ENCODE data around the gene PDE4D.
"Not testable (repeated sequence)": the region's sequence is repeated elsewhere in the genome, so short reads cannot be mapped to it uniquely, and the experiment has no call there.

The PDE4D gene

DNA sequence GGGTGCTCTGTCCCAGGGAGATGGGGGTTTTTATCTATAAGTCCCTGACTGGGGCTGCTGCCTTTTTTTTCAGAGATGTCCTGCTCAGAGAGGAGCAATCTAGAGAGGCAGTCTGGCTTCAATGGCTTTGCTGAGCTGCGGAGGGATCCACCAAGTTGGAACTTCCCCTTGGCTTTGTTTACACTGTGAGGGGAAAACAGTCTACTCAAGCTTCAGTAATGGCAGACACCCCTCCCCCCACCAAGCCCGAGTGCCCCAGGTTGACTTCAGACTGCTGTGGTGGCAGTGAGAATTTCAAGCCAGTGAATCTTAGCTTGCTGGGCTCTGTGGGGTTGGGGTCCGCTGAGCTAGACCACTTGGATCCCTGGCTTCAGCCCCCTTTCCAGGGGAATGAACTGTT lies 934.8 kb downstream of the PDE4D start:
- no peaks in the 10 kb centered on the region for H3K36me3 ChIP-seq (ENCODE audit: insufficient read depth, low read depth, low read length)
- H3K9me3 ChIP-seq (ENCODE audit: insufficient read depth, low read depth, low read length): no peaks in the 10 kb centered on the region
- H3K4me1 ChIP-seq (ENCODE audit: insufficient read depth, low read length): no peaks in the 10 kb centered on the region
- no peaks in the 10 kb centered on the region for H3K27me3 ChIP-seq (ENCODE audit: insufficient read depth, low read length)
- H3K27ac ChIP-seq (ENCODE audit: low read length): no peak overlapping the region
- H3K9ac ChIP-seq (ENCODE audit: low read depth, low read length): no peak overlapping the region
- no peak overlapping the region for H3K4me3 ChIP-seq (ENCODE audit: low read length)

DNA sequence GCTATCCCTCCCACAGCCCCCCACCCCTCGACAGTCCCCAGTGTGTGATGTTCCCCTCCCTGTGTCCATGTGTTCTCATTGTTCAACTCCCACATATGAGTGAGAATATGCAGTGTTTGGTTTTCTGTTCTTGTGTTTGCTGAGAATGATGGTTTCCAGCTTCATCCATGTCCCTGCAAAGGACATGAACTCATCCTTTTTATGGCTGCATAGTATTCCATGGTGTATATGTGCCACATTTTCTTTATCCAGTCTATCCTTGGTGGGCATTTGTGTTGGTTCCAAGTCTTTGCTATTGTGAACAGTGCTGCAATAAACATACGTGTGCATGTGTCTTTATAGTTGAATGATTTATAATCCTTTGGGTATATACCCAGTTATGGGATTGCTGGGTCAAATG lies 940.3 kb downstream of the PDE4D start:
- H3K27ac ChIP-seq (ENCODE audit: low read length); H3K4me1 ChIP-seq (ENCODE audit: insufficient read depth, low read length); H3K4me3 ChIP-seq (ENCODE audit: low read length): not testable (repeated sequence)

DNA sequence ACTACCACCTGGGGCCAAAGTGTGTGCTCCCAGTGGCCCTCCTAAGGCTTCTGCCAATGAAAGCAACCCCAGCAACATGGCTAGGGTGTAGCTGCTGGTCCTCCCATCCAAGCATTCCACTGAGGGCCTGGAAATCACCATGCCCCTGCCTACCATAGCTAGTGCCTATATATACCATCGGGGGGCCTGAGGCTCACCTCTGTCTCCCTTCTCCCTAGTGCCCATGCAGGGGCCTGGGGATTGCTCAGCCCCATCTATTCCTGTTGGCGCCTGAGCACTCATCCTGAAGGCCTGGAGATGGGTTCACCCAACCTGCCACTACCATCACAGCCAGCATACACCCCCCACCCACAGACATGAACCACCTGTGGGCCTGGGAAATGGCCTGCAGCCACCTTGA lies 943.3 kb downstream of the PDE4D start:
- Histone ChIP-seq H3K27ac (ENCODE audit: low read length) (no peak overlapping the region), H3K9me3 (ENCODE audit: insufficient read depth, low read depth, low read length) (no peaks in the 10 kb centered on the region), H3K4me1 (ENCODE audit: insufficient read depth, low read length) (no peaks in the 10 kb centered on the region), H3K9ac (ENCODE audit: low read depth, low read length) (no peak overlapping the region), H3K4me3 (ENCODE audit: low read length) (no peak overlapping the region), H3K36me3 (ENCODE audit: insufficient read depth, low read depth, low read length) (no peaks in the 10 kb centered on the region), H3K27me3 (ENCODE audit: insufficient read depth, low read length) (no peaks in the 10 kb centered on the region)

More for the DNA sequence above, 940.3 kb downstream of the PDE4D start:
- H3K36me3 ChIP-seq (ENCODE audit: insufficient read depth, low read depth, low read length); H3K27me3 ChIP-seq (ENCODE audit: insufficient read depth, low read length); H3K9ac ChIP-seq (ENCODE audit: low read depth, low read length); H3K9me3 ChIP-seq (ENCODE audit: insufficient read depth, low read depth, low read length): not testable (repeated sequence)

DNA sequence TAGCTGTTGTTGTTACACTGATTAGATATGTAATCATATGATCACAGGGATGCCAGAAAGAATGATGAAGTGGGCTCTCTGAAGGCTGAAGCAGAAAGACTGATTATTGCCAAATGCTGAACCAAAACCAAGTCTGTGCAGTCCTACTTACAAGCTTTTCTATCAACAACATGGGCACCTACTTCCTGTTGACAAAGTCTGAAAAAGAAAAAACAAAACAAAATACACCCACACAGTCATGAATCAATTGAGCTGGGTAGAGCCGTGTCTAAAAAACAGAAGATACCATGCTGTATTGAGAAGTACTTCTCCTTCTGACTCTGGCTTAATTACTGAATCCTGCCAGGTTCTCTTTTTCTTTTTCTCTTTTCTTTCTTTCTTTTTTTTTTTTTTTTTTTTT lies 947.3 kb downstream of the PDE4D start:
- Histone ChIP-seq H3K9me3 (ENCODE audit: insufficient read depth, low read depth, low read length) (peaks cover 8% of the 10 kb centered on the region; the same call in 1 of the 2 replicates), H3K36me3 (ENCODE audit: insufficient read depth, low read depth, low read length) (no peaks in the 10 kb centered on the region), H3K27ac (ENCODE audit: low read length) (no peak overlapping the region), H3K9ac (ENCODE audit: low read depth, low read length) (no peak overlapping the region), H3K4me3 (ENCODE audit: low read length) (no peak overlapping the region), H3K4me1 (ENCODE audit: insufficient read depth, low read length) (no peaks in the 10 kb centered on the region), H3K27me3 (ENCODE audit: insufficient read depth, low read length) (no peaks in the 10 kb centered on the region)

DNA sequence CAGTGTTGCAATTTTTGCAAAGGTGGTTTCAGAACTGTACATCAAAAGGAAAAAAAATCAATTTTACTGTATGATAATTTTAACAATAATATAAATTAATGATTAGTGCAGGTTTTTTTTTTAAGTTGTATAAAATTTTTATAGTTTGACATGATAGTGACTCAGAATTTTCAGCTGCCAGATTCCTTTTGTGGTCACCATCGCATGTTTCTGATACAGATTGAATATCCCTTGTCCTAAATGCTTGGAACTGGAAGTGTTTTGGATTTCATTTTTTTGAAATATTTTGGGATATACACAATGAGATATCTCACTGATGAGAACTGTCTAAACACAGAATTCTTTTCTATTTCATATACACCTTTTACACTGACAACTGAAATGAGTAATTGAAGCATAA lies 949.3 kb downstream of the PDE4D start:
- Histone ChIP-seq H3K4me1 (ENCODE audit: insufficient read depth, low read length) (no peaks in the 10 kb centered on the region), H3K9ac (ENCODE audit: low read depth, low read length) (no peak overlapping the region), H3K4me3 (ENCODE audit: low read length) (no peak overlapping the region), H3K9me3 (ENCODE audit: insufficient read depth, low read depth, low read length) (peaks cover 8% of the 10 kb centered on the region; the same call in 1 of the 2 replicates), H3K36me3 (ENCODE audit: insufficient read depth, low read depth, low read length) (no peaks in the 10 kb centered on the region), H3K27ac (ENCODE audit: low read length) (no peak overlapping the region), H3K27me3 (ENCODE audit: insufficient read depth, low read length) (no peaks in the 10 kb centered on the region)

DNA sequence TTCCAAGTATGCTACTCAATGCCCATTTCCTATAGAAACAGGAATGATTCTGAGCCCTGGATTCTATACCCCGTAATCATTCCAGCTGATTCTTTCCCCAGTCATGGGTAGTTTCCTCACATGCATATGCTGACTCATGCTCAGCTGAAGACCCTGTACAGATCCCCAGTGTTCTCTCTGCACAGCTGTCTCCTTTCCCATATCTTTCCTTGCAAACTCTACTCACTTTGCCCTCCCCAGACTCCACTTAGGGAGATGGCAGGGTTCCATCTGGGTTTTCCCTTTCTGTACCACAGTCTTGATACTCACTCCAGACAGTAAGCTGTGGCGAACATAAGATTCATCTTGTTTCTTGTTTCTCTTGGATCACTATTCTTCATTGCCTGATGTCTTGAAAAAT lies 953.1 kb downstream of the PDE4D start:
- no peak overlapping the region for H3K27ac ChIP-seq (ENCODE audit: low read length)
- no peaks in the 10 kb centered on the region for H3K4me1 ChIP-seq (ENCODE audit: insufficient read depth, low read length)
- no peaks in the 10 kb centered on the region for H3K27me3 ChIP-seq (ENCODE audit: insufficient read depth, low read length)
- H3K36me3 ChIP-seq (ENCODE audit: insufficient read depth, low read depth, low read length): no peaks in the 10 kb centered on the region
- H3K9me3 ChIP-seq (ENCODE audit: insufficient read depth, low read depth, low read length): peaks cover 8% of the 10 kb centered on the region; the same call in 1 of the 2 replicates
- H3K4me3 ChIP-seq (ENCODE audit: low read length): no peak overlapping the region
- H3K9ac ChIP-seq (ENCODE audit: low read depth, low read length): no peak overlapping the region

DNA sequence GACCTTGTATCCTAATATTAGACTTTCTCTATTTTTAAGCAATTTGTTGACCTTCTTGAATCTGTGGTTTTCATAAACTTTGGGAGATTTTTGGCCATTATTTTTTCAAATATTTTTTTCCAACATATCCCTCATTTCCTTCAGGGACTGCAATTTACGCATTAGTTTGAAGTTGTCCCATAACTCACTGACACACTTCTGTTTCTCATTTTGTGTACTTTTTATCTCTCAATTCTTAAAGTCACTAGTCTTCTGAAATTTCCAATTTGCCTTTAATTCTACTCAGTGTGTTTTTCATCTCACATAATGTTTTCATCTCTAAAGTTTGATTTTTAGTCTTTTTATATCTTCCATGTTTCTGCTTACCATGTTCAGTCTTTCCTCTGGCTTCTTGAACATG lies 953.9 kb downstream of the PDE4D start:
- Histone ChIP-seq H3K4me1 (ENCODE audit: insufficient read depth, low read length) (no peaks in the 10 kb centered on the region), H3K36me3 (ENCODE audit: insufficient read depth, low read depth, low read length) (no peaks in the 10 kb centered on the region)

DNA sequence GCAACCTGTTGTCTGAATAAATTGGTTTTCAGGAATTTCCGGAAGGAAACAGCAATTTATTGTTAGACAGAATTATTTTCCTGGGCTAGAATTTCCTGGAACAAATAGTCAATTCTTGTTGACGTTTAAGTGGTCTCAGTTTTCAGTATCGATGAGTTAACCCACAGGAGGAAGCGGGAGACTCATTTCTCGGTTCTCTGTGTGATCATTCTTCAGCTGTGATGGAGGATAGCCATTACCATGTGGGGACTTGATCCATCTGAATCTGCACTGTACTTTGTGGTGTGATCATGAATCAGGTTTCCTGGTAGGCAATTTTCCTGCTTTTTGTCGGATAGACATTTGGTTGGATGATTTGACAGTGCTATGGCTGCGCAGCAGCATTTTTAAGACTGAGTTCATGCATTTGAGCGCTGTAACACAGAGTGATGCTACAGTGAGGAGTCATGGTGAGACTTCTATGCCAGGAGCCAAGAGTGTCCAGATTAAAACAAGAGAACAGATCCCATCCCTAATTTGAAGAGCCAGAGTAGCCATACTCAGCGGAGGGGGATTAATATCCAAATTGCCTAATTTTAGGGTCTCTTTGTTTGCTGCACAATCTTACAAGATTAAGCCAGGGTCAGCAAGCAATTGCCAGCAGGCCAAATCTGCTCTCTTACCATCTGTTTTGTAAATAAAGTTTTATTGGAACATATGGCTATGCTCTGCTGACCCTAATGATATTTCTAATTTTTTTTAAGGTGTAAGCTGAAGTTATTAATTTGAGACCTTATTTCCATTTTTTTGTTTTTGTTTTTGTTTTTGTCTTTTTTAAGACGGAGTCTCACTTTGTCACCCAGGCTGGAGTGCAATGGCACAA lies 954.7 kb downstream of the PDE4D start:
- H3K9ac ChIP-seq (ENCODE audit: low read depth, low read length): no peak overlapping the region
- H3K36me3 ChIP-seq (ENCODE audit: insufficient read depth, low read depth, low read length): no peaks in the 10 kb centered on the region
- no peaks in the 10 kb centered on the region for H3K27me3 ChIP-seq (ENCODE audit: insufficient read depth, low read length)
- no peak overlapping the region for H3K4me3 ChIP-seq (ENCODE audit: low read length)
- peaks cover 6% of the 10 kb centered on the region; the same call in 1 of the 2 replicates for H3K9me3 ChIP-seq (ENCODE audit: insufficient read depth, low read depth, low read length)
- H3K27ac ChIP-seq (ENCODE audit: low read length): no peak overlapping the region
- no peaks in the 10 kb centered on the region for H3K4me1 ChIP-seq (ENCODE audit: insufficient read depth, low read length)

More for the DNA sequence above, 953.9 kb downstream of the PDE4D start:
- Histone ChIP-seq H3K9ac (ENCODE audit: low read depth, low read length) (no peak overlapping the region), H3K27me3 (ENCODE audit: insufficient read depth, low read length) (no peaks in the 10 kb centered on the region), H3K9me3 (ENCODE audit: insufficient read depth, low read depth, low read length) (peaks cover 8% of the 10 kb centered on the region; the same call in 1 of the 2 replicates), H3K4me3 (ENCODE audit: low read length) (no peak overlapping the region), H3K27ac (ENCODE audit: low read length) (no peak overlapping the region)

DNA sequence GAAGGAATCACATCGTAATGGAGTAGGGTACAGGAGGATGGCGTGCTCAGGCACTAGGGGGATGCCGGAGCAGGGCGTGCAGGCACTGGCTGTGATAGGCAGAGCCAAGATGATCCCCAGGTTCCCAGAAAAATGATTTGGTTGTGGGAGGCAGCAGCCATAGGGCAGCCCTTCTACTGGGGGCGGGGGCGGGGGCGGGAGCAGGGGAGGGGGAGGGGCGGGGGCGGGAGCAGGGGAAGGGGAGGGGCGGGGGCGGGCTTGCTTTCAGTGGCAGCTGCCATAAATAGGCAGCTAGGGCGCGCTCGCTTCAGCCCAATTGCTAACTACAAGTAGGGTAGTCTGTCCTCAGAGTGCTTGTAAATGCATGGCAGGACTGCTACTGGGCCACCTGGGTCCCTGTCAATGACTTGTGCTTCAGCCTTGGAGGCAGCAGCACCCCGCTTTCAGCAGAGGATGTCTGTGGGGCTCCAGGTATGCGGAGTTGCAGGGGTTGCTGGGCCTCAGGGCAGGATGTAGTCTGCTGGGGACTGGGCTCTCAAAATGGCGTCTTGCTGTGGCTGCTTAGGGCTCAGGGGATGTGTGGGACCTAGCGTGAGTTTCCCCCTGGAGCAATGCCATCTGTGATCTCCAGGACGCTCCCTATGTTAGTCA lies 956.4 kb downstream of the PDE4D start:
- Histone ChIP-seq H3K9me3 (ENCODE audit: insufficient read depth, low read depth, low read length) (no peaks in the 10 kb centered on the region), H3K27ac (ENCODE audit: low read length) (no peak overlapping the region), H3K4me3 (ENCODE audit: low read length) (no peak overlapping the region), H3K36me3 (ENCODE audit: insufficient read depth, low read depth, low read length) (no peaks in the 10 kb centered on the region), H3K27me3 (ENCODE audit: insufficient read depth, low read length) (no peaks in the 10 kb centered on the region), H3K9ac (ENCODE audit: low read depth, low read length) (no peak overlapping the region), H3K4me1 (ENCODE audit: insufficient read depth, low read length) (no peaks in the 10 kb centered on the region)

DNA sequence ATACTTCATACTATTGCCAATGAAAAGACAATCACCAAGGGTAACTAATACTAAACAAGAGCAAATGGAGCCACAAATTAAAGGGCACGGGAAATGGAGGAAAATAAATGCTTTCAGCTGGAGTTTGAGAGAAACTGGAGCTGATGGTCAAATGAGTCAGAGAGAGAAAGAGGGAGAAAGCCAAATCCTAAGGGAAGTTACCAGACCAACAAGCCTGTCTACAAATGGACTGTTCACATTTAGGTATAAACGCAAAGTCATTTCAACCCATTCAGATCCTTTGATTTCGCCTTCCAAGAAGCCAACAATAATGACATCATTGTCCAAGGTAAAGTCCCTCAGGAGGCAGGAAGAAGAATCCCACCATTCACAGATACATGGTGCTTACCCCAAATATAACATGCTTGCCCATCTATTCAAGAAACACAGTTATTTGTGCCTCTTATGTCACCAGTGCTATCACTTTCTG lies 958.9 kb downstream of the PDE4D start:
- no peaks in the 10 kb centered on the region for H3K27me3 ChIP-seq (ENCODE audit: insufficient read depth, low read length)
- no peak overlapping the region for H3K27ac ChIP-seq (ENCODE audit: low read length)
- H3K9ac ChIP-seq (ENCODE audit: low read depth, low read length): no peak overlapping the region
- no peaks in the 10 kb centered on the region for H3K36me3 ChIP-seq (ENCODE audit: insufficient read depth, low read depth, low read length)
- H3K4me3 ChIP-seq (ENCODE audit: low read length): no peak overlapping the region
- no peaks in the 10 kb centered on the region for H3K9me3 ChIP-seq (ENCODE audit: insufficient read depth, low read depth, low read length)
- no peaks in the 10 kb centered on the region for H3K4me1 ChIP-seq (ENCODE audit: insufficient read depth, low read length)

DNA sequence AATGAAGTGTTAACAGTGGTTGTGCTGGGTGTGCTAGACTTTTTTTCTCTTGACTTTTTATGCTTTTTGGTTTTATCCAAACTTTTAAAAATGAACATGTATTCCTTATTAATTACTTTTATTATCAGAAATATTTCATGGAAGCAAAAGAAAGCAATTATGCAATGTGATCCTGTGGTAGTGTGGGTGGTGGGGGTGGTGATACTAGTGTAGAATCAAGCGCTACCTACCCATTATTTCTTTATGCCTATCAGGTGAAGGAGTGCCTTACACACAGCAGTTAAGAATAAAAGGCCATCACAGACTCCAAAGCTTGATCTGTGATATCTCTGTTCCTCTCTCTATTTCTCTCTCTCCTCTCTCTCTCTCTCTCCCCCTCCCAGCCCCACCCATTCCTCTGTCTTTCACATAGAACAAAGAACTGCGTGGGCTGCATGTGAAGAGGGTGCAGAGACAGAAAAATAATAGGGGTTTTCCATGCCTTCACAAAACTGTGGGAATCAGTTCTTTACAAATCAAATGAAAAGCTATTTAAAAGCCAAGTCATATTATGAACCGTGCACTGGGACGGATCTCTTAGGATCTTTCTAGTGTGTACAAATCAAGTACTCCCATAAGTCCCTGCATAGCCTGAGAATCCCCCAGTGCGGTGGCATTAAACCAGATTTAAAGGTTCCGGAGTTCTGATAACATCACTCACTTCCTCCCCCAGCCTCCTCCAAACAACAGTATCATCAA lies 959.5 kb downstream of the PDE4D start:
- Histone ChIP-seq H3K4me3 (ENCODE audit: low read length) (no peak overlapping the region), H3K9me3 (ENCODE audit: insufficient read depth, low read depth, low read length) (no peaks in the 10 kb centered on the region), H3K36me3 (ENCODE audit: insufficient read depth, low read depth, low read length) (no peaks in the 10 kb centered on the region), H3K27ac (ENCODE audit: low read length) (no peak overlapping the region), H3K27me3 (ENCODE audit: insufficient read depth, low read length) (no peaks in the 10 kb centered on the region), H3K4me1 (ENCODE audit: insufficient read depth, low read length) (no peaks in the 10 kb centered on the region), H3K9ac (ENCODE audit: low read depth, low read length) (no peak overlapping the region)
